ENCODE measurements around the gene RGS13. TPM values are rescaled to one million over a fixed set of nuclear protein-coding genes. Genes with fewer than 3 reads are reported as not detected.

Gene RGS13
- not detected in 2 replicates for total RNA-seq

GRCh38 chr1:192635939-192636338, at the start of gene RGS13:
RGS13 (plus strand) TSS chr1:192636147; CDS start chr1:192644335, 8,188 bp downstream.

Other genes with a start within 250 kb of the RGS13 start
- gene RGS1, start 60.4 kb upstream of the RGS13 start, total RNA-seq: not detected in 2 replicates
- gene RGS2, start 172.9 kb downstream of the RGS13 start, total RNA-seq: 19.7 and 106 TPM in 2 replicates